Measurements from ENCODE around the gene AOC3. TPM values are rescaled to one million over a fixed set of nuclear protein-coding genes. Genes with fewer than 3 reads are reported as not detected.

AOC3 gene
- total and polyA plus RNA-seq, 2 of the 13 experiments (the other 11 are each of a cell fraction or from before 2014, with no cell fraction given): 8.7 to 51.7 TPM

GRCh38 chr17:42894283-42895184, 43.5 kb downstream of the AOC3 start (continued):
- TF ChIP-seq, protein P1, sequence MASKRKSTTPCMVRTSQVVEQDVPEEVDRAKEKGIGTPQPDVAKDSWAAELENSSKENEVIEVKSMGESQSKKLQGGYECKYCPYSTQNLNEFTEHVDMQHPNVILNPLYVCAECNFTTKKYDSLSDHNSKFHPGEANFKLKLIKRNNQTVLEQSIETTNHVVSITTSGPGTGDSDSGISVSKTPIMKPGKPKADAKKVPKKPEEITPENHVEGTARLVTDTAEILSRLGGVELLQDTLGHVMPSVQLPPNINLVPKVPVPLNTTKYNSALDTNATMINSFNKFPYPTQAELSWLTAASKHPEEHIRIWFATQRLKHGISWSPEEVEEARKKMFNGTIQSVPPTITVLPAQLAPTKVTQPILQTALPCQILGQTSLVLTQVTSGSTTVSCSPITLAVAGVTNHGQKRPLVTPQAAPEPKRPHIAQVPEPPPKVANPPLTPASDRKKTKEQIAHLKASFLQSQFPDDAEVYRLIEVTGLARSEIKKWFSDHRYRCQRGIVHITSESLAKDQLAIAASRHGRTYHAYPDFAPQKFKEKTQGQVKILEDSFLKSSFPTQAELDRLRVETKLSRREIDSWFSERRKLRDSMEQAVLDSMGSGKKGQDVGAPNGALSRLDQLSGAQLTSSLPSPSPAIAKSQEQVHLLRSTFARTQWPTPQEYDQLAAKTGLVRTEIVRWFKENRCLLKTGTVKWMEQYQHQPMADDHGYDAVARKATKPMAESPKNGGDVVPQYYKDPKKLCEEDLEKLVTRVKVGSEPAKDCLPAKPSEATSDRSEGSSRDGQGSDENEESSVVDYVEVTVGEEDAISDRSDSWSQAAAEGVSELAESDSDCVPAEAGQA (IDR thresholded peaks at IDR 0.05; ENCODE audit: low read depth): peak; percentile 58; the same call in 1 of the 2 replicates
- TF ChIP-seq, protein P1 (CRISPR knock-in tag; IDR thresholded peaks at IDR 0.05; ENCODE audit: borderline replicate concordance): no peak
- no peak for TF ChIP-seq NR1H2 (CRISPR knock-in tag; IDR thresholded peaks at IDR 0.05; ENCODE audit: borderline replicate concordance, low read depth)
- TF ChIP-seq, protein P2, sequence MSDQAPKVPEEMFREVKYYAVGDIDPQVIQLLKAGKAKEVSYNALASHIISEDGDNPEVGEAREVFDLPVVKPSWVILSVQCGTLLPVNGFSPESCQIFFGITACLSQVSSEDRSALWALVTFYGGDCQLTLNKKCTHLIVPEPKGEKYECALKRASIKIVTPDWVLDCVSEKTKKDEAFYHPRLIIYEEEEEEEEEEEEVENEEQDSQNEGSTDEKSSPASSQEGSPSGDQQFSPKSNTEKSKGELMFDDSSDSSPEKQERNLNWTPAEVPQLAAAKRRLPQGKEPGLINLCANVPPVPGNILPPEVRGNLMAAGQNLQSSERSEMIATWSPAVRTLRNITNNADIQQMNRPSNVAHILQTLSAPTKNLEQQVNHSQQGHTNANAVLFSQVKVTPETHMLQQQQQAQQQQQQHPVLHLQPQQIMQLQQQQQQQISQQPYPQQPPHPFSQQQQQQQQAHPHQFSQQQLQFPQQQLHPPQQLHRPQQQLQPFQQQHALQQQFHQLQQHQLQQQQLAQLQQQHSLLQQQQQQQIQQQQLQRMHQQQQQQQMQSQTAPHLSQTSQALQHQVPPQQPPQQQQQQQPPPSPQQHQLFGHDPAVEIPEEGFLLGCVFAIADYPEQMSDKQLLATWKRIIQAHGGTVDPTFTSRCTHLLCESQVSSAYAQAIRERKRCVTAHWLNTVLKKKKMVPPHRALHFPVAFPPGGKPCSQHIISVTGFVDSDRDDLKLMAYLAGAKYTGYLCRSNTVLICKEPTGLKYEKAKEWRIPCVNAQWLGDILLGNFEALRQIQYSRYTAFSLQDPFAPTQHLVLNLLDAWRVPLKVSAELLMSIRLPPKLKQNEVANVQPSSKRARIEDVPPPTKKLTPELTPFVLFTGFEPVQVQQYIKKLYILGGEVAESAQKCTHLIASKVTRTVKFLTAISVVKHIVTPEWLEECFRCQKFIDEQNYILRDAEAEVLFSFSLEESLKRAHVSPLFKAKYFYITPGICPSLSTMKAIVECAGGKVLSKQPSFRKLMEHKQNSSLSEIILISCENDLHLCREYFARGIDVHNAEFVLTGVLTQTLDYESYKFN (CRISPR knock-in tag; conservative IDR thresholded peaks at IDR 0.05): peak; percentile 99
- 0 out of 2 replicates have a peak, but pooled peaks have one; percentile 7 for TF ChIP-seq RAD21 (CRISPR knock-in tag; IDR thresholded peaks at IDR 0.05)
- TF ChIP-seq, protein P3, sequence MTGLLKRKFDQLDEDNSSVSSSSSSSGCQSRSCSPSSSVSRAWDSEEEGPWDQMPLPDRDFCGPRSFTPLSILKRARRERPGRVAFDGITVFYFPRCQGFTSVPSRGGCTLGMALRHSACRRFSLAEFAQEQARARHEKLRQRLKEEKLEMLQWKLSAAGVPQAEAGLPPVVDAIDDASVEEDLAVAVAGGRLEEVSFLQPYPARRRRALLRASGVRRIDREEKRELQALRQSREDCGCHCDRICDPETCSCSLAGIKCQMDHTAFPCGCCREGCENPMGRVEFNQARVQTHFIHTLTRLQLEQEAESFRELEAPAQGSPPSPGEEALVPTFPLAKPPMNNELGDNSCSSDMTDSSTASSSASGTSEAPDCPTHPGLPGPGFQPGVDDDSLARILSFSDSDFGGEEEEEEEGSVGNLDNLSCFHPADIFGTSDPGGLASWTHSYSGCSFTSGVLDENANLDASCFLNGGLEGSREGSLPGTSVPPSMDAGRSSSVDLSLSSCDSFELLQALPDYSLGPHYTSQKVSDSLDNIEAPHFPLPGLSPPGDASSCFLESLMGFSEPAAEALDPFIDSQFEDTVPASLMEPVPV (CRISPR knock-in tag; IDR thresholded peaks at IDR 0.05): peak; percentile 91
- TF ChIP-seq ATAD3A (CRISPR knock-in tag; IDR thresholded peaks at IDR 0.05): no peak
- no peak for TF ChIP-seq NFE2 (CRISPR knock-in tag; IDR thresholded peaks at IDR 0.05)
- TF ChIP-seq PHF5A (CRISPR knock-in tag; IDR thresholded peaks at IDR 0.05; ENCODE audit: low read depth, unreplicated experiment): peak; percentile 97

All from HepG2 (cell line).